ENCODE data around the gene PLVAP. TPM values are rescaled to one million over a fixed set of nuclear protein-coding genes. Genes with fewer than 3 reads are reported as not detected.

Gene PLVAP
- total RNA-seq, 2 experiments from 2014 or later = not detected

GRCh38 chr19:17332360-17332676 lies 44.8 kb downstream of the PLVAP start:
- POLR2A ChIA-PET = interaction anchor here (2.3 kb wide), 1 partner anchor 8 kb away, joined by 9 read pairs; no protein-coding TSS in a partner anchor
- no peak overlapping the region for H3K27ac Mint-ChIP-seq
- intact Hi-C loops (cut with micrococcal nuclease) = no loop called here
- no peaks in the 10 kb centered on the region for H3K9me3 Mint-ChIP-seq
- no peak overlapping the region for H3K4me3 Mint-ChIP-seq
- DNase-seq (no peak), ATAC-seq (no peak)
- no peaks in the 10 kb centered on the region for H3K27me3 Mint-ChIP-seq
- no peaks in the 10 kb centered on the region for H3K36me3 Mint-ChIP-seq (ENCODE audit: low read depth)
- CTCF ChIA-PET = interaction anchor here (1.1 to 1.8 kb wide), 8 partner anchors 13 to 109 kb away, joined by 3 to 7 read pairs (median 4); partner anchors contain the start of gene MRPL34
- TF ChIP-seq, protein P1, sequence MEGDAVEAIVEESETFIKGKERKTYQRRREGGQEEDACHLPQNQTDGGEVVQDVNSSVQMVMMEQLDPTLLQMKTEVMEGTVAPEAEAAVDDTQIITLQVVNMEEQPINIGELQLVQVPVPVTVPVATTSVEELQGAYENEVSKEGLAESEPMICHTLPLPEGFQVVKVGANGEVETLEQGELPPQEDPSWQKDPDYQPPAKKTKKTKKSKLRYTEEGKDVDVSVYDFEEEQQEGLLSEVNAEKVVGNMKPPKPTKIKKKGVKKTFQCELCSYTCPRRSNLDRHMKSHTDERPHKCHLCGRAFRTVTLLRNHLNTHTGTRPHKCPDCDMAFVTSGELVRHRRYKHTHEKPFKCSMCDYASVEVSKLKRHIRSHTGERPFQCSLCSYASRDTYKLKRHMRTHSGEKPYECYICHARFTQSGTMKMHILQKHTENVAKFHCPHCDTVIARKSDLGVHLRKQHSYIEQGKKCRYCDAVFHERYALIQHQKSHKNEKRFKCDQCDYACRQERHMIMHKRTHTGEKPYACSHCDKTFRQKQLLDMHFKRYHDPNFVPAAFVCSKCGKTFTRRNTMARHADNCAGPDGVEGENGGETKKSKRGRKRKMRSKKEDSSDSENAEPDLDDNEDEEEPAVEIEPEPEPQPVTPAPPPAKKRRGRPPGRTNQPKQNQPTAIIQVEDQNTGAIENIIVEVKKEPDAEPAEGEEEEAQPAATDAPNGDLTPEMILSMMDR (IDR thresholded peaks at IDR 0.05) = no peak
- peaks cover 26% of the 10 kb centered on the region for H3K4me1 Mint-ChIP-seq (ENCODE audit: low read depth)

- ATAC-seq = no peak
- Mint-ChIP-seq H3K4me3 (no peak overlapping the region), H3K27ac (no peak overlapping the region), H3K9me3 (no peaks in the 10 kb centered on the region), H3K4me1 (ENCODE audit: low read depth) (peaks cover 25% of the 10 kb centered on the region), H3K36me3 (ENCODE audit: low read depth) (no peaks in the 10 kb centered on the region), H3K27me3 (no peaks in the 10 kb centered on the region)
- POLR2A ChIA-PET = interaction anchor here (1.4 kb wide), 1 partner anchor 9 kb away, joined by 5 read pairs; no protein-coding TSS in a partner anchor
- TF ChIP-seq, protein P1 (IDR thresholded peaks at IDR 0.05) = no peak
- no peak for DNase-seq
- CTCF ChIA-PET = interaction anchor here (0.8 to 1.5 kb wide), 3 partner anchors 26 to 73 kb away, joined by 3 to 5 read pairs (median 4); partner anchors contain the start of gene MRPL34
- intact Hi-C loops (cut with micrococcal nuclease) = no loop called here
Measured at GRCh38 chr19:17331045-17331558, 46.0 kb downstream of the PLVAP start.

- Mint-ChIP-seq H3K9me3 (no peaks in the 10 kb centered on the region), H3K36me3 (ENCODE audit: low read depth) (no peaks in the 10 kb centered on the region), H3K4me3 (no peak overlapping the region), H3K27ac (no peak overlapping the region), H3K4me1 (ENCODE audit: low read depth) (peaks cover 23% of the 10 kb centered on the region), H3K27me3 (no peaks in the 10 kb centered on the region)
- TF ChIP-seq, protein P1 (IDR thresholded peaks at IDR 0.05) = no peak
- CTCF ChIA-PET = interaction anchor here (0.8 to 1.7 kb wide), 2 partner anchors 25 to 56 kb away, joined by 3 to 5 read pairs; partner anchors contain the start of gene MRPL34
- DNase-seq (no peak), ATAC-seq (no peak)
- POLR2A ChIA-PET = interaction anchor here (0.7 to 1.4 kb wide), 3 partner anchors 8 to 27 kb away, joined by 3 to 5 read pairs (median 3); partner anchors contain the start of genes ABHD8 and MRPL34
- intact Hi-C loops (cut with micrococcal nuclease) = no loop called here
Measured at GRCh38 chr19:17330262-17331044, 46.7 kb downstream of the PLVAP start.

- intact Hi-C loops (cut with micrococcal nuclease) = no loop called here
- ChIA-PET CTCF (interaction anchor here (1.7 kb wide), 1 partner anchor 56 kb away, joined by 5 read pairs; no protein-coding TSS in a partner anchor), POLR2A (interaction anchor here (0.5 to 1.4 kb wide), 4 partner anchors 20 to 27 kb away, joined by 3 to 4 read pairs (median 3); partner anchors contain the start of genes ABHD8, DDA1 and MRPL34)
- no peak for DNase-seq
- ATAC-seq = no peak
- Mint-ChIP-seq H3K4me1 (ENCODE audit: low read depth) (peaks cover 17% of the 10 kb centered on the region), H3K27ac (no peak overlapping the region), H3K36me3 (ENCODE audit: low read depth) (no peaks in the 10 kb centered on the region), H3K27me3 (no peaks in the 10 kb centered on the region), H3K4me3 (peak overlapping the region; percentile 57), H3K9me3 (no peaks in the 10 kb centered on the region)
- TF ChIP-seq, protein P1 (IDR thresholded peaks at IDR 0.05) = no peak
Measured at GRCh38 chr19:17329366-17330261, 47.5 kb downstream of the PLVAP start.
